RPMI7951 (cell line): ENCODE results near the gene RNF121. TPM values are rescaled to one million over a fixed set of nuclear protein-coding genes. Genes with fewer than 3 reads are reported as not detected.
A peak's percentile ranks its signal among the peaks of the same experiment; 100 is the strongest.

Experiments used
- DNase-seq: peaks from one replicate; pipeline ENCODE4 v3.0.0-alpha.2; 2012; ENCODE audit warnings: low read depth
- total RNA-seq: library from RNA; depleted of rRNA; stranded (reverse); fragments of >200 nt; shearing (Covaris generic); gene quantifications from 2 replicates; pipeline ENCODE4 v1.2.3, GENCODE V29; 2014

RNF121 gene
- total RNA-seq, 1 experiment from 2014 or later, result 27.2 TPM

DNA sequence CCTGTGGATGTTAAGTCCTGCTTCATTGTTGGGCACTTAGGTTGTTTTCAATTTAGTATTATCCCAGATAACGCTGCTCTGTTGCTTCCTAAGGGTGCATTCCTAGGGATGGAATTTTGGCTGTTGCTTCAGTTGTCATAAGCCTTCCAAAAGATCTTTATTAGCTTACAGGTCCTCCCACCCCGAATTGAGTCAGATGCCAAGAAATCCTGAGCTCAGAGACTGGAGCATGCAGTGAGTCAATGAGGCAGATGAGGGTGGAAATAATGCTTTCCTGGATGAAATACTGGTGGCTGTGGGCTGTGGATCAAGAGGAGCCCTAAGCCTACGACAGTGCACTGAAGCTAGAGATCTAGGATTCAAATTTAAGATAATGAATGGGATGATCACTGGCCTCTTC is 59.2 kb downstream of the RNF121 start:
- no peak for DNase-seq

DNA sequence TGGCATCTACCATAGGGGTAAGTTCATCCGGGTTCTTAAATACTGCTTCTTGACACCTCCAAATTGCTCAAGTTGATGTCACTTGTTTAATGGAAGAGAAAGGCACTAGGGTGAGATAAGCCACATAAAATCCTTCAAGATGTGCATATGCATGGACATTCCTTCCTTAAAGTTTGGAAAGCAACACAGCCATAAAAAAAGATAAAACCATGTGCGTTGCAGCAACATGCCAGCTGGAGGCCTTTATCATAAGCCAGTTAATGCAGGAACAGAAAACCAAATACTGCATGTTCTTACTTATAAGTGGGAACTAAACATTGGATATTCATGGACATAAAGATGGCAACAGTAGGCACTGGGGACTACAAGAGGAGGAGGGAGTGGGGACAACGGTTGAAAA is 61.9 kb downstream of the RNF121 start:
- no peak for DNase-seq

DNA sequence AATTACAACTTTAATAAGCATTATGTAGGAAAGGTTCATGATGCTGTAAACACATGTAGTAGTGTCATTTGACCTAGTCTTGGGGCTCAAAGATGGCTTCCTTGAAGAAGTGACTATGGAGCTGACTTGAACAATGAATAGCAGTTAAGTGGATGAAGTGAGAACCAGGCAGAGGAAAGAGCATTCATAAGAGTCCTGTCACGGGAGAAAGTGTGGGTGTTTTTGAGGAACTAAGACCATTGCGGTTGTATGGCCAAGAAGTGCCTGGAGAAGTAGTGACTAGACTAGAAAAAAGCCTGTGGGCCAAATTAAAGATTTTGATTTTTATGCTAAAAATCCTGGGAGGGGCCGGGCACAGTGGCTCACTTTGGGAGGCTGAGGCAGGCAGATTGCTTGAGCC is 62.6 kb downstream of the RNF121 start:
- DNase-seq, result no peak

DNA sequence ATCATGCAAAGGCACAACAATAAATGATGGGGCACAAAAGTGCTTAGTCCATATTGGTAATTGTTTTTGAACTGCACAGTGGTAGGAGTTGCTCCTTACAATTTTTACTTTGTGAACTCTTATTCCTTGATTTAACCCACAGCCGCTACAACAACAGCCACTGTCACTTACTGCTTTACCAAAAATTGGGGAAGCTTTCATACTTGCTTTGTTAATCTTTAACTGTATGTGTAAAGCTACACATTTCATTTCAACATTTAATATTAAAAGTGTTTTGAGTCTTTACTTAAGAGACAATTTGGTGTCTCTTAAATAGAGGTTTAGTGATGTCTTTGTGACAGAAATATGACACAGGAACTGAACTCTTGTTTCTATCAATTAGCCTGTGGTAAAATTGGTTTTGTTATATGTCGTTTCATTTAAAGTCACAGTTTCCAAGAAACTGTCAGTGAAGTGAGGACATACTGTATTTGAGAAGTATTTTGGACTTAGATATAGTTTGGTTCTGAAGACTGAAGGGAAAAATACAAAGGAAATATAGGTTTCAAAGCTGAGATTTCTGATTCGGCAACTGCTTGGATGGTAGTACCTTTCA is 63.4 kb downstream of the RNF121 start:
- DNase-seq, result no peak

DNA sequence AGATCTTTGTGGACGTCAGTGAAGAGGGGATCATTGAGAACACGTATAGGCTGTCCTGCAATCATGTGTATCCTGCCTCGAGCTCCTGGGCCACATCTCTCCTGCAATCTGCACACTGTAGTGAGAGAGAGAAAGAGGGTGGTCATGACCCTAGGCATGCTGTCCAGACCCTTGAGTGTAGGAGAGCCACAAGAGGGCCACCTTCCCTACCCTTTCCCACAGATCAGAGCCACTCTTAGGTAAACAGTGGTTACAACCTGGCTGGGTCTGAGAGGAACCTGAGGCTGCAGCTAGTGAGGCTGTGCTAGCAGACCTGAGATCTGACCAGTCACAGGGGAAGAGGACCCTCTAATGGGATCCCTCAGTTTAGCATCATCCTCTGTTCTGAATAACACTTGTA is 65.9 kb downstream of the RNF121 start:
- DNase-seq, result no peak

DNA sequence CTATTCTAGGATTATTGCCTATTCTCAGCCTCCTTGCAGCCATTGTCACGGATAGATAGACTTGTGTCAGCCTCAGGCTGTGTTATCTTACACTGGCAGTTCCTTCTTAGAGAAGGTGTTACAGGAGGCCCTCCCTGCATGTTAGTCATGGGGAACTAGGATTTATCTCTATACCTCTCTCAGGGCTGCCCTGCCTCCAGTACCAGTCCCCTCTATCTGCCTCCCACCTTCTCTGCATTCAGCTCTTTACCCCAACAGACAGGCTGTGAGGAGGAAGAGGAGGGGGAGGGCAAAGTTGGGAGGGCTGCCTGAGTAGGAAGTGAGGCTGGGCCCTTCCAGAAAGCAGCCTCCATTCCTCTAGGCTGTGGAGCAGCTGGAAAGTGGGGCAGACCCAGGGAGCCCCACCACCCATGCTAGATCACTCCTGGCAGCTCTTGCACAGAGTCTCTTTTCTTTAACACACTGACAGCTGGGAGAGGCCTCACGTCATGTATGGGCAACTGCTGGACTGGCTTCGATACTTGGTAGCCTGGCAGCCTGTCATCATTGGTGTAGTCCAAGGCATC is 67.0 kb downstream of the RNF121 start:
- no peak for DNase-seq

DNA sequence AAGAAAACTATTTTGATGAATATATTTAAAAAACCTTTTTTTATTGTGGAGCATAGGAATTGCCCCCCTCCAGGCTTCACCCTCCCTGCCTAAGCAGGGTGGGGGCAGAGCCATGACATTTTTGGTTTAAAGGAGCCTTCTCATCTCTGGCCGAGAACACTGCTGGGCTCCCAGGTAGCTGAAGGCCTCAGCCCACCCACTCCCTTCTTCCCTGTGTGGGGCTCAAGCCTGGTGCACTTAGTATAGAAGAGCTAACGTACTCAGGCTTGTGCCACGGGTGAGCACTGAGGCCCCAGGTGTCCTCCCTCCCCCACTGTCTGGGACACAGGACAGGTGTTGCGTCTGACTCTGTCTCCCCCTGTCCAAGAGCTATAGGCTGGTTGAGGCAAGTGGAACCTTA is 67.7 kb downstream of the RNF121 start:
- no peak for DNase-seq

DNA sequence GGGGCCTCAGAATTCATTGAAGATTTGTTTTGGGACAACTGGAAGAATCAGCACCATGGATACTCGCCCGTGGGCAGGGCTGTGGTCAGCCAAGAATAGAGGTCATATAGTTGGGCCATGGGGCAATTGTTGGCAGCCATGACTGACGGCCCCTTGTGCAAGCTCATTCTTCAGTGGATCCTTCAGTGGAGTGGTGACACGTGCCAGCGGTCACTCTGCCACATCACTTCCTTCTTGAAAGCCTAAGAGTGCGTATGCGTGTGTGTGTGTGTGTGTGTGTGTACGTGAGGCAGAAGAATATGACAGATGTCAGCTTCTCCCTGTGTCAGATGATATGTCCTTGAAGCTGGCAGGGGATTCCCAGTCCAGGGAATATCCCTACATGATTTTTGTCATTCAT is 68.1 kb downstream of the RNF121 start:
- DNase-seq, result no peak

DNA sequence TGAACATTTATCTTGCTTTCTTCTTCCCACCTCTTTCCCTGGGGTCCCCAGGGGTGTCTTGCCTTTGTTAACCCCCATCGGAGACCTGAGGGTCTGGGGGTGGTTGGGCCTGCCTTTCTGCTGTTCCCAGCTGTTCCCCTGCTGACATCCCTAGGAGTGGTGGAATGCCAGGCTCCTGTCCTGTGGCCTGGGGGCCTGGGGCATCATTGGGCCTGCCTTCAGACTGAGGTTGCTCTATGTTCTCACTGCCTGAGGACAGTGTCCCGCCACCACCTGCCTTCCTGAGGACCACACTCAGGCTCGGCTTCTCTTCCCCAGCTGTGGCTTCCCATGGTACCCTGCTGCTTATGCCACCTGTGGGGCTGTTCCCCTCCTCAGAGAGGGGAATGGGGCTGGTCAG is 68.7 kb downstream of the RNF121 start:
- no peak for DNase-seq

DNA sequence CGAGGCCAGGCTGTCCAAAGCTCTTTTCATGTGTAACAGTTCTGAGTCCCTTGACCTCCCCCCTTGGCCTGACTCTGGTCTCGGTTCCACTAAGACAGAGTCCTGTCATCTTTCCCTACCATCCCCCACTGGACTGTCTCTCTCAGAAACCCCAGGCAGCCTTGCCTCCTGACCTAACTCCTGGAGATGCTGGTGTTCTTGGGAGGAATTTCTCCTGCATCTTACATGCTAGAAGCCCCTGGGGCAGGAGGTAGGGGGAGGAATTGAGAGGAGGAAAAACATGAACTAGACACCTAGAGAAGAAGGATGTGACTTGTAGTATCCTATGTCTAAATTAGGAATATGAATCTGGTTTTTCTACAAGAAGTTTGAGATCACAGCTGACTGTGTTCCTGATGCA is 69.2 kb downstream of the RNF121 start:
- DNase-seq, result no peak

DNA sequence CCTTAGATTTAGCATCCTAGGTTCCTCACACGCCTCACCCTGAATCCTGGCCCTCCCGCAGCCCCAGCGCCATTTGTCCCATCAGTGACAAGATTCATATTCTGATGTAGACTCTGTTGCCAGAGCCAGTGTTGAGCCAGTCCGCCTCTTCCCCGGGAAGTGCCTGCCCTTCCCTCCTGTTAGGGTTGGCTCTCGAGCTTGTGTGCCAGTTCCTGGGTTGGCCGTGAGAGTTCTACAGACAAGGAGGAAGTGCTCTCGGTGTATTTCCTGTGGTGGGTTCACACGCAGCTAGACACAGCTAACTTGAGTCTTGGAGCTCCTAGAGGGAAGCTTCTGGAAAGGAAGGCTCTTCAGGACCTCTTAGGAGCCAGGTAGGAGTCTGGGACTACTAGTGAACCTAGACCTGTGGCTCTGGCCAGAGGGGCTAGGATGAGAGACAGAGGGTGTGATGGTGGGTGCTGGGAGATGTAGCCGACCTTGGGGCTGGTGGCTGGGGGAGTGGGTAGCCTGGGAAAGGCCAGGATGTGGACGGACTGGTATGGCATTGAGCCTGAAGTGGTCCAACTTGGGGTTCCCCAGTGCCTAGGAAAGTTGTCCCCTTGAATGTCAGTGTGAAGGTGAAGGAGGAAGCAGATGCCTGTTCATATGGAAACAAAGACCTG is 69.9 kb downstream of the RNF121 start, which contains the start of gene IL18BP:
IL18BP (plus strand) TSS at position 261 of the 662 bp plus-strand sequence. CDS start 1,076 bp downstream, outside the sequence.
- no peak for DNase-seq

DNA sequence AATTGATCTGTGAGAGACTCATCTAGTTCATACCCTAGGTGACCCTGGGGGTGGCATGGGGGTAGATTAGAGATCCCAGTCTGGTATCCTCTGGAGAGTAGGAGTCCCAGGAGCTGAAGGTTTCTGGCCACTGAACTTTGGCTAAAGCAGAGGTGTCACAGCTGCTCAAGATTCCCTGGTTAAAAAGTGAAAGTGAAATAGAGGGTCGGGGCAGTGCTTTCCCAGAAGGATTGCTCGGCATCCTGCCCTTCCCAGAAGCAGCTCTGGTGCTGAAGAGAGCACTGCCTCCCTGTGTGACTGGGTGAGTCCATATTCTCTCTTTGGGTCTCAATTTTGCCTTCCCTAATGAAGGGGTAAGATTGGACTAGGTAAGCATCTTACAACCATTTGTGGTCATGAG is 70.5 kb downstream of the RNF121 start:
- peak; percentile 60 for DNase-seq

DNA sequence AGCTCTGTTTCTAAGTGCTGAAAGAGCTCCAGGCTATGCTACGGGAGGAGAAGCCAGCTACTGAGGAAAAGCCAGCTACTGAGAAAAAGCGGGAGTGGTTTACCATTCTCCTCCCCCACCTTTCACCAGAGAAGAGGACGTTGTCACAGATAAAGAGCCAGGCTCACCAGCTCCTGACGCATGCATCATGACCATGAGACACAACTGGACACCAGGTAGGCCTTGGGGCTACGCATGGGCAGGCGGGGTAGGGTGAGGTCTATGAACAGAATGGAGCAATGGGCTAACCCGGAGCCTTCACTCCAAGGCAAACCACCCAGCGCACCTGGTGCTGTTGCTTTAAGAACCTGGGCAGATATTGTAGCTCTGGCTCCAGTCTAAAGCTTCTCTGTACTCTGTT is 71.0 kb downstream of the RNF121 start:
- DNase-seq, result no peak

DNA sequence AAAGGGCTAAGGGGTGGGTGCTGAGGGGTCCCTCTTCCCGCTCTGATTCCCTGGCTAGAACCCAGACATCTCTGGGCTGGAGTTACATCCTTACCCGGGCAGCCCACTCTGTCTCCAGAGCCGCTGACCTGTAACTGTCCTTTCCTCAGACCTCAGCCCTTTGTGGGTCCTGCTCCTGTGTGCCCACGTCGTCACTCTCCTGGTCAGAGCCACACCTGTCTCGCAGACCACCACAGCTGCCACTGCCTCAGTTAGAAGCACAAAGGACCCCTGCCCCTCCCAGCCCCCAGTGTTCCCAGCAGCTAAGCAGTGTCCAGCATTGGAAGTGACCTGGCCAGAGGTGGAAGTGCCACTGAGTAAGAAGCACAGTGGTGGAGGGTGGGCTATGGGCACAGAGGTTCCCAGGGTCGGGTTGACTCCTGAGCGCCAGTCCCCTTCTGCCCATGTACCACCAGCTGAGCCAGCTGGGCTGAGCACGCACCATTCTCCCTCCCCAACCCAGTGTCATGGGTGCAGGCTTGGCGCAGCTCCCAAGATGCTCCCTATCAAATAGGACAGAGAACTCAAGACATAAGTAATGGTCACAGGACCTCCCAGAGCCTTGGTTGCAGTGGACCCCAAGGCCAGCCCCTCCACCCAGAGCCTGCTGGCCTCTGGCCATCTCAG is 71.5 kb downstream of the RNF121 start:
- DNase-seq, result no peak

DNA sequence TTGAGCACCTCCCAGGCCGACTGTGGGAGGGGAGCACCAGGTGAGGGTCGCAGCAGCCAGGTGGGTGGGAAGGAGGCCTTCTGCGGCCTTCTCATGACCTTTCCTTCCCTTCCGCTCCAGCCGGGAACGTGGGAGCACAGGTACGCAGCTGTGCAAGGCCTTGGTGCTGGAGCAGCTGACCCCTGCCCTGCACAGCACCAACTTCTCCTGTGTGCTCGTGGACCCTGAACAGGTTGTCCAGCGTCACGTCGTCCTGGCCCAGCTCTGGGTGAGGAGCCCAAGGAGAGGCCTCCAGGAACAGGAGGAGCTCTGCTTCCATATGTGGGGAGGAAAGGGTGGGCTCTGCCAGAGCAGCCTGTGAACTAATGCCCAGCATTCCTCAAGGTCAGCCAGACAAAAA is 72.4 kb downstream of the RNF121 start:
- no peak for DNase-seq

DNA sequence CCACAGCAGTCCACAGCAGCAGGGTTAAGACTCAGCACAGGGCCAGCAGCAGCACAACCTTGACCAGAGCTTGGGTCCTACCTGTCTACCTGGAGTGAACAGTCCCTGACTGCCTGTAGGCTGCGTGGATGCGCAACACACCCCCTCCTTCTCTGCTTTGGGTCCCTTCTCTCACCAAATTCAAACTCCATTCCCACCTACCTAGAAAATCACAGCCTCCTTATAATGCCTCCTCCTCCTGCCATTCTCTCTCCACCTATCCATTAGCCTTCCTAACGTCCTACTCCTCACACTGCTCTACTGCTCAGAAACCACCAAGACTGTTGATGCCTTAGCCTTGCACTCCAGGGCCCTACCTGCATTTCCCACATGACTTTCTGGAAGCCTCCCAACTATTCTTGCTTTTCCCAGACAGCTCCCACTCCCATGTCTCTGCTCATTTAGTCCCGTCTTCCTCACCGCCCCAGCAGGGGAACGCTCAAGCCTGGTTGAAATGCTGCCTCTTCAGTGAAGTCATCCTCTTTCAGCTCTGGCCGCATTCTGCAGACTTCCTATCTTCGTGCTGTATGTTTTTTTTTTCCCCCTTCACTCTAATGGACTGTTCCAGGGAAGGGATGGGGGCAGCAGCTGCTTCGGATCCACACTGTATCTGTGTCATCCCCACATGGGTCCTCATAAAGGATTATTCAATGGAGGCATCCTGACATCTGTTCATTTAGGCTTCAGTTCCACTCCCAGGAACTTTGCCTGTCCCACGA is 73.2 kb downstream of the RNF121 start:
- DNase-seq, result no peak

DNA sequence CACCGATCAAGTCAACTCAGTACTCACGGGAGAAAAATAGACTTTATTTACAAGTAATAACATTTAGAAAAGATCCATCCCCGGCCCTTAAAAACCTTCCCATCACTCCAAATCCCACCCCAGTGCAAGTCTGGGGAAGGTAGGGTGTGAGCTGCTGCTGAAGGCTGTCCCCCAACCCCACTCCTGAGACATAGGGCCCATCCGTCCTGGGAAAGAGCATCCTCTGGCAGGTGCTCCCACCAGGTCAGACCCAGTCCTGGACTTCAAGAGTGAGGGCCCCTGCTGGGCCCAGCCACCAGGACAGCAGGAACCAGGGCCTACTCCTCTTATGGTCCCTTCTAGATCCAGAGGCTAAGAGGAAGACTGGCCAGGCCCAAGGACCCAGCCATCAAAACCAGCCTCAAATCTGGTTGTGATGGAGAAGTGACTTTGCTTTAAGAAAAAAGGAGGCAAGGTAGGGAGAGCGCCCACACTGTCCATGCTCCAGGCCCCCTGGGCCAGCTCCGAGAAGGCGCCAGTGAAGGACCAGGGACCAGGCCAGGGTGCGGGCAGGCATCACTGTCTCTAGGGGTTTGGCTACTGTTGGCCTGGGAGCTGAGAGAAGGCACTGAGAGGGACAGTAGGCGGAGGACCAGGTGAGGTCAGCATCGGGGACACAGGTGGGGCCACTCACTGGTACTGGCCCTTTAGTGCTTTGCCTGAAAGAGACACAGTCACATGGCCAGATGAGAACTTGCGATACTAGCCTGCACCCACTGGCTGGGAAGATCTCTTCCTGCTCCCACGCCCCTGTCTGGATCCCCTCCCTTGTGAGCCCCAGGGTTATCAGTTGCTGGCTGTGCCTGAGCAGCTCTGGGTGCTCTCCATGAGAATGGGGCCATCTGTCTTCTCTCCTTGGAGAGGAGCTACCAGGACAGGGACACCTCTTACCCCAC is 74.3 kb downstream of the RNF121 start:
- DNase-seq, result no peak

DNA sequence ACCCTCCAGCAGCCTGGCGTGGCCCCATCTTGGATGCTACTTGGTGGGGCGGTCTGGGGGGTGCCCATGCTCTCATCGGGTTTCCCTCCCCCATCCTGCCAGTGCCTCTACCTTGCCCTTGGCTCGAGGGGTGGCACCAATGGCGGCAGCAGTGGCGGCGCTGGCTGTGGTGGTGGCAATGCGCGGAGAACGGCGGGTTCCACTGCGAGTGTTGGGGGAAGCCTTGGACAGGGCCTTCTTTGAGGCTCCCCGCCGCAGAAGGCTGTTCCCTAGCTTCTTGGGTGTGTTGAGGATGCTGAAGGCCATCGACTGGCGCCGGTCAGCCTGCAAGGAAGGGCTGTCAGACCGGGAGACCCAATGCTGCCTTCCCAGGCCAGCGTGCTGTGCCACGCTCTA is 74.9 kb downstream of the RNF121 start:
- no peak for DNase-seq

DNA sequence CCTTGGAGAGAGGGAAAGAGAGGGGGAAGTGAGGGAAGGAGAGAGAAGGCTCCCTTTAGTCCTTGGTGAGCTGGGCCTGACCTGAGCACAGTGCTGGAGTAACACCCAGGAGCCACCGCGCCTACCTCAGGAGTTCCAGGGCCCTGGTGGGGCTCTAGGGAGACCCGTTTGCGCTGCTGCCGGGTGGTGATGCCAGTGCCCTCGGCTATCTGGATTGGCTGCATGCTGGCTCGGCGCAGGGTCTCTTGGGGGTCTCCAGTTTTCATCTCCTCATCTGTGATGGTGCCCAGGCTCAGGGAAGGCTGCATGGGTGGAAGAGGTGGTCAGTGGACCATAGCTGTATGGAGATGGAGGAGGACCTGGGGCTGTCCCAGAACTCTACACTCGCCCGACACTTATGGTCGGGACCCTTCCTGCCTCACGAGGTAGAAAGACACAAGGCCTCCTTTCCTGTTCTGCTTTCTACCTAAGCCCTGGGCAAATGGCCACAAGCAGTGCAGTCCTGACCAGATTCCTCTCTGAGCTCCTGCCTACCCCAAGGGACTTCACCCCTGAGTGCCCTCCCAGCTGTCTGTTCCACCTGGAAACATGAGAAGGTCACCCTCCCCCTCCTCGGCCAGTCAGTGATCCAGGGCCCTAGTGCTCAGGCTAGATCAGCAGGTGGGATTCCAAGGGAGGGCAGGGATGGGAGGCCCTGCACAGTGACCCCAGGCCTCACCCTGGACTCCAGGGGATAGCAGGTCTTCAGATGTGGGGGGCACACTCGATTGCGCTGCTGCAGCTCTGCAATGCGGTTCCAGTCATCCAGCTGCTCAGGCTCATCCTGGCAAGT is 75.9 kb downstream of the RNF121 start:
- no peak for DNase-seq
